Spleen (tissue), 11 donors: ENCODE results near the gene MACIR. TPM values are rescaled to one million over a fixed set of nuclear protein-coding genes. Genes with fewer than 3 reads are reported as not detected.

Source experiments
- DNase-seq: peaks from one replicate; pipeline ENCODE4 v3.0.0-alpha.2; 2020
- H3K27ac ChIP-seq, 8 donors: fragments of 200-600 bp; sonication (generic) in 7 of 8; 1 replicate in 4 of 8; 2 replicates in 4 of 8; pipeline versions ENCODE4 v1.5.0 to v1.8.0; 2016 to 2021; ENCODE audit warnings: inconsistent platforms in 4 of 8, mild to moderate bottlenecking in 4 of 8, moderate library complexity in 1 of 8
- H3K27me3 ChIP-seq, 7 donors: fragments of 200-600 bp; sonication (generic) in 6 of 7; replicated peaks in 1 of 7; 1 replicate in 4 of 7; 2 replicates in 3 of 7; pipeline versions ENCODE4 v1.5.0 to v1.8.0; 2016 to 2021; ENCODE audit warnings: inconsistent platforms in 3 of 7, mild to moderate bottlenecking in 1 of 7
- H3K36me3 ChIP-seq, 6 donors: fragments of 200-600 bp; sonication (generic) in 5 of 6; 1 replicate in 4 of 6; 2 replicates in 2 of 6; pipeline versions ENCODE4 v1.5.0 to v1.8.0; 2016 to 2021; ENCODE audit warnings: inconsistent platforms in 2 of 6
- H3K4me1 ChIP-seq, 6 donors: fragments of 200-600 bp; sonication (generic) in 5 of 6; 1 replicate in 3 of 6; 2 replicates in 3 of 6; pipeline versions ENCODE4 v1.5.0 to v1.8.0; 2016 to 2021; ENCODE audit warnings: inconsistent platforms in 3 of 6
- H3K4me3 ChIP-seq, 8 donors: fragments of 200-600 bp; sonication (generic) in 7 of 8; 1 replicate in 4 of 8; 2 replicates in 4 of 8; pipeline versions ENCODE4 v1.5.0 to v1.8.0; 2016 to 2021; ENCODE audit warnings: inconsistent platforms in 4 of 8, mild to moderate bottlenecking in 4 of 8, moderate library complexity in 2 of 8
- H3K9me3 ChIP-seq, 8 donors: fragments of 200-600 bp; sonication (generic) in 7 of 8; 1 replicate in 4 of 8; 2 replicates in 4 of 8; pipeline versions ENCODE4 v1.5.0 to v1.8.0; 2016 to 2021; ENCODE audit warnings: inconsistent platforms in 4 of 8
- CTCF ChIP-seq, 11 experiments: fragments of 200-600 bp in 7 of 11; fragments of 450-650 bp in 4 of 11; sonication (generic) in 4 of 11; IDR thresholded peaks in 8 of 11; conservative IDR thresholded peaks in 3 of 11; 1 replicate in 7 of 11; 2 replicates in 4 of 11; pipeline versions ENCODE4 v1.4.0 to v1.8.0; 2016 to 2021; ENCODE audit warnings: antibody characterized with exemption in 11 of 11, inconsistent platforms in 4 of 11, mild to moderate bottlenecking in 1 of 11
- POLR2A ChIP-seq, 3 donors: fragments of 450-650 bp; IDR thresholded peaks; one replicate each; pipeline ENCODE4 v1.5.1; 2017; ENCODE audit warnings: antibody characterized with exemption in 3 of 3, mild to moderate bottlenecking in 1 of 3
- POLR2AphosphoS5 ChIP-seq, 3 donors: sonication (generic); formaldehyde crosslinking; IDR thresholded peaks; one replicate each; pipeline ENCODE4 v1.5.1; 2017; ENCODE audit warnings: antibody characterized with exemption in 3 of 3
- WGBS, 5 donors: extraction: QIAGEN DNeasy Blood & Tissue Kit in 3 of 5; methylation state at CpG; one replicate each; pipeline versions ENCODE4 v1.1.5 to v1.1.7; 2013 to 2018; 5-methylcytosine and 5-hydroxymethylcytosine counted together
- intact Hi-C: fragments of 100-400 bp; cut with DNase I; formaldehyde crosslinking; loops from one replicate; pipeline ENCODE4 v1.15.0; 2023; ENCODE audit warnings: low total_unique reads
- polyA plus RNA-seq, 3 donors: library from polyadenylated mRNA; stranded (reverse); fragments of 200-250 nt; gene quantifications; one replicate each; pipeline ENCODE4 v1.2.1, GENCODE V29; 2013
- total RNA-seq, 7 donors: library from RNA; depleted of rRNA in 3 of 7; stranded (reverse); fragments of >200 nt in 3 of 7; fragmentation: NEBNext Ultra II Directional in 4 of 7; extraction: Animal tissue kit (Norgen Biotek cat#: 25700) in 4 of 7; gene quantifications; one replicate each; pipeline versions ENCODE4 v1.1.0 to v1.2.1, GENCODE V29; 2016 to 2021
- donor health status: healthy with polysubstance abuse.
- donor health status: DM: no; HTN: no; CAD: no; lungs with moderate emphysema.
- donor health status: DM: no; HTN: no; CAD: no.
- donor health status: Bipolar disorder and iron deficiency.
- donor health status: healthy.
- donor health status: DM: no; HTN: no; CAD: no.
- donor health status: DM: yes; HTN: yes; CAD: no.

MACIR gene
- total and polyA plus RNA-seq, 10 donors: 1.5 to 11.7 (median 3.5) TPM

- WGBS, 5 donors: 48 to 74% (median 67%) methylated on average over 3 of the region's 3 CpGs
- no peaks in the 10 kb centered on the region for H3K36me3 ChIP-seq
- no peak overlapping the region for H3K27ac ChIP-seq
- DNase-seq: no peak
- TF ChIP-seq POLR2A (IDR thresholded peaks at IDR 0.05): no peak
- TF ChIP-seq POLR2AphosphoS5 (IDR thresholded peaks at IDR 0.05): no peak
- TF ChIP-seq CTCF (IDR thresholded peaks at IDR 0.05 in 8 of 11, conservative IDR thresholded peaks at IDR 0.05 in 3 of 11): no peak
- H3K9me3 ChIP-seq: peaks cover 0 to 6% (median 0%) of the 10 kb centered on the region in 8 donors
- no peaks in the 10 kb centered on the region for H3K27me3 ChIP-seq
- H3K4me3 ChIP-seq: no peak overlapping the region
- H3K4me1 ChIP-seq: no peaks in the 10 kb centered on the region
- intact Hi-C loops: no loop called here
Measured at GRCh38 chr5:103307470-103307869, 48.9 kb downstream of the MACIR start.

- no peak overlapping the region for H3K27ac ChIP-seq
- intact Hi-C loops: no loop called here
- no peaks in the 10 kb centered on the region for H3K36me3 ChIP-seq
- peaks cover 0 to 6% (median 0%) of the 10 kb centered on the region in 8 donors for H3K9me3 ChIP-seq
- no peaks in the 10 kb centered on the region for H3K4me1 ChIP-seq
- WGBS, 5 donors: 76 to 95% (median 81%) methylated on average over 3 of the region's 3 CpGs
- peaks cover 0 to 2% (median 0%) of the 10 kb centered on the region in 7 donors for H3K27me3 ChIP-seq
- no peak overlapping the region for H3K4me3 ChIP-seq
- no peak for DNase-seq
- TF ChIP-seq POLR2A (IDR thresholded peaks at IDR 0.05) (no peak), POLR2AphosphoS5 (IDR thresholded peaks at IDR 0.05) (no peak), CTCF (IDR thresholded peaks at IDR 0.05 in 8 of 11, conservative IDR thresholded peaks at IDR 0.05 in 3 of 11) (no peak)
Measured at GRCh38 chr5:103308774-103309173, 50.2 kb downstream of the MACIR start.

GRCh38 chr5:103313056-103313455 is 54.5 kb downstream of the MACIR start:
- intact Hi-C loops: no loop called here
- Histone ChIP-seq H3K36me3 (no peaks in the 10 kb centered on the region), H3K27ac (no peak overlapping the region), H3K9me3 (no peaks in the 10 kb centered on the region), H3K4me3 (no peak overlapping the region), H3K4me1 (no peaks in the 10 kb centered on the region), H3K27me3 (peaks cover 0 to 2% (median 0%) of the 10 kb centered on the region in 7 donors)
- no peak for TF ChIP-seq POLR2A (IDR thresholded peaks at IDR 0.05)
- TF ChIP-seq CTCF (IDR thresholded peaks at IDR 0.05 in 8 of 11, conservative IDR thresholded peaks at IDR 0.05 in 3 of 11): no peak
- TF ChIP-seq POLR2AphosphoS5 (IDR thresholded peaks at IDR 0.05): no peak
- WGBS, 5 donors: 92 to 98% (median 95%) methylated on average over 3 of the region's 3 CpGs
- no peak for DNase-seq

GRCh38 chr5:103315455-103315854 is 56.9 kb downstream of the MACIR start:
- Histone ChIP-seq H3K4me1 (no peaks in the 10 kb centered on the region), H3K27me3 (peaks cover 0 to 2% (median 0%) of the 10 kb centered on the region in 7 donors), H3K27ac (no peak overlapping the region), H3K4me3 (no peak overlapping the region), H3K36me3 (no peaks in the 10 kb centered on the region), H3K9me3 (no peaks in the 10 kb centered on the region)
- WGBS, 5 donors: 78 to 91% (median 85%) methylated on average over 3 of the region's 3 CpGs
- intact Hi-C loops: no loop called here
- TF ChIP-seq POLR2AphosphoS5 (IDR thresholded peaks at IDR 0.05) (no peak), CTCF (IDR thresholded peaks at IDR 0.05 in 8 of 11, conservative IDR thresholded peaks at IDR 0.05 in 3 of 11) (no peak), POLR2A (IDR thresholded peaks at IDR 0.05) (no peak)
- no peak for DNase-seq
